ENCODE data around the gene MAEA.

DNA sequence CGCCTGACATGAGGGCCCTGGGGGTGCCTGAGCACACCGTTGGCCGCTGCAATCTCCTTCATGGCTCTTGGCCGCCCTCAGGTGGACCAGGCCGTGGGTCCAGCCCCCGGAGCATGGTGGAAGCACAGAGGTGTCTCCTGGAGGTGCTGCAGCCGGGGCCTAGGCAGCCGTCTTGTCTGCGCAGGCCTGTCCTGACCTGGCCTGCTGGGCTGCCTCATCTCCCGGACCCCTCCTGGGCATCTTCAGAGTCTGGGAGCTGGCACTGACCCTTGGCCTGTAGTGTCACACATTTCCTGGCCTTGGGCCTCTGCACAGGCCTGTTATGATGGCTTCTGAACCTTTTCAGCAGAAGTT is 78.2 kb downstream of the MAEA start:
- TF ChIP-seq, protein P1, sequence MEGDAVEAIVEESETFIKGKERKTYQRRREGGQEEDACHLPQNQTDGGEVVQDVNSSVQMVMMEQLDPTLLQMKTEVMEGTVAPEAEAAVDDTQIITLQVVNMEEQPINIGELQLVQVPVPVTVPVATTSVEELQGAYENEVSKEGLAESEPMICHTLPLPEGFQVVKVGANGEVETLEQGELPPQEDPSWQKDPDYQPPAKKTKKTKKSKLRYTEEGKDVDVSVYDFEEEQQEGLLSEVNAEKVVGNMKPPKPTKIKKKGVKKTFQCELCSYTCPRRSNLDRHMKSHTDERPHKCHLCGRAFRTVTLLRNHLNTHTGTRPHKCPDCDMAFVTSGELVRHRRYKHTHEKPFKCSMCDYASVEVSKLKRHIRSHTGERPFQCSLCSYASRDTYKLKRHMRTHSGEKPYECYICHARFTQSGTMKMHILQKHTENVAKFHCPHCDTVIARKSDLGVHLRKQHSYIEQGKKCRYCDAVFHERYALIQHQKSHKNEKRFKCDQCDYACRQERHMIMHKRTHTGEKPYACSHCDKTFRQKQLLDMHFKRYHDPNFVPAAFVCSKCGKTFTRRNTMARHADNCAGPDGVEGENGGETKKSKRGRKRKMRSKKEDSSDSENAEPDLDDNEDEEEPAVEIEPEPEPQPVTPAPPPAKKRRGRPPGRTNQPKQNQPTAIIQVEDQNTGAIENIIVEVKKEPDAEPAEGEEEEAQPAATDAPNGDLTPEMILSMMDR (IDR thresholded peaks at IDR 0.05; ENCODE audit: insufficient read depth, low read length, poor library complexity, severe bottlenecking), result no peak
- no peak for TF ChIP-seq EZH2phosphoT487 (conservative IDR thresholded peaks at IDR 0.05; ENCODE audit: low read length)
